T47D (cell line): ENCODE data around the gene OSBP2.

Experiments used
- DNase-seq, 2 experiments: peaks; one replicate each; pipeline versions ENCODE4 v3.0.0 to v3.0.0-alpha.2; 2011 to 2012; ENCODE audit warnings: low read depth in 1 of 2, low spot score in 1 of 2
- JUND ChIP-seq: IDR thresholded peaks from 2 replicates; pipeline ENCODE4 v1.6.1; 2012; ENCODE audit warnings: low read depth
- in situ Hi-C: cut with HindIII; loops from 2 replicates; pipeline ENCODE4 v1.10.0; 2016; ENCODE audit warnings: low sequenced_read_pairs, low pct_unique_long_range_greater_than_20kb

Gene OSBP2

GRCh38 chr22:30884211-30885000, 189.7 kb downstream of the OSBP2 start:
- no peak for DNase-seq
- in situ Hi-C loops = no loop called here
- no peak for TF ChIP-seq JUND

- in situ Hi-C loops = no loop called here
- no peak for DNase-seq
- no peak for TF ChIP-seq JUND
Observed at GRCh38 chr22:30885001-30885366, 190.3 kb downstream of the OSBP2 start.

DNA sequence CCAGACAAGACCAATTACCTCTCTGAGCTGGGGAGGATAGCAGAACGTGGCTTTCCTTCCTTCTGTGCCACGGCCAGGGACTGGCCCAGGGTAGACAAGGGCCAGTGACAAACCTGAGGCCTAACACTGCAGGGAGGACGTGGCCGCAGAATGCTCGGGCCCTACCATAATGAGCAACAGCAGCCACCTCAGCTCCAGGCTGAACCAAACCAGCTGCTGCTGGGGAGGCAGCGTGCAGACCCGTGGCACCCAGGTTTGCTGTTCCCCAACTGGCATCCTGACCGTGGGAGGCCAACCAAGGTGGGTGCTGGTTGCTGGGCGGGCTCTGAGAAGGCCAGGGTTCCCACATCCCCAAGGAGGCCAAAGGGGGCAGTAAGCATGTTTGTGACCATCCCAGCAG, 190.9 kb downstream of the OSBP2 start:
- no peak for TF ChIP-seq JUND
- in situ Hi-C loops = no loop called here

DNA sequence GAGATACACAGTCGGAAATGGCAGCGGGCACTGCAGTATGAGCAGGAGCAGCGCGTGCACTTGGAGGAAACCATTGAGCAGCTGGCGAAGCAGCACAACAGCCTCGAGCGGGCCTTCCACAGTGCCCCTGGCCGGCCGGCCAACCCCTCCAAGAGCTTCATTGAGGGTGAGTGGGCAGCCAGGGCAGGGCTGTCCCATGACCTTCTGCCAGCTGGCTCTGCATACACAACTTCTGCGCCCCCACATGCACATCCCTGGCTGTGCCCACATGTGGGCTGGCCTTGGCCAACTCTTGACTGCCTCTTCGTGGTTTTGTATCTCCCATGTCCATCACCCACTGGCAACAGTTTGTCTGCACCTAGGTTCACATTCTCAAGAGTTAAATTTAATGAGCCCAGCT, 192.8 kb downstream of the OSBP2 start:
- no peak for DNase-seq
- no peak for TF ChIP-seq JUND
- in situ Hi-C loops = no loop called here

More for the DNA sequence above, 190.9 kb downstream of the OSBP2 start:
- DNase-seq = no peak

DNA sequence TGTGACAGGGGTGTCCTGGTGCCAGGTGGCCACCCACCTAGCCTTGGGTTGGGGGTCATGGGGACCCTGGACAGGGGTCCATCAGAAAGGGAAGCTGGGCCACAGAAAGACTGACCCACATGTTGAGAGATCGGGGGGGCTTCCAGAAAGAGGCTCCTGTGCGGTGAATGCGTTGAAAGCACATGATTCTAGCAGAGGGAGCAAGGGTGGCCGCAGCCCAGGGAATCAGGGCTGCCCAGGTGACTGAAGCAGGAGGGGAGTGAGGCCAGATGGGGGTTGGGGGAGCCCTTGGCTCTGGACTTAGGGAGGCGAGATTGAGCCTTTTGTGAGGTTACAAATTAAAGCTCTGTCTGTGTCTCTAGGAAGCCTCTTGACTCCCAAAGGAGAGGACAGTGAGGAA, 193.2 kb downstream of the OSBP2 start:
- in situ Hi-C loops = no loop called here
- DNase-seq = no peak
- no peak for TF ChIP-seq JUND

GRCh38 chr22:30889268-30889995, 194.8 kb downstream of the OSBP2 start:
- DNase-seq = no peak
- in situ Hi-C loops = no loop called here
- TF ChIP-seq JUND = no peak

DNA sequence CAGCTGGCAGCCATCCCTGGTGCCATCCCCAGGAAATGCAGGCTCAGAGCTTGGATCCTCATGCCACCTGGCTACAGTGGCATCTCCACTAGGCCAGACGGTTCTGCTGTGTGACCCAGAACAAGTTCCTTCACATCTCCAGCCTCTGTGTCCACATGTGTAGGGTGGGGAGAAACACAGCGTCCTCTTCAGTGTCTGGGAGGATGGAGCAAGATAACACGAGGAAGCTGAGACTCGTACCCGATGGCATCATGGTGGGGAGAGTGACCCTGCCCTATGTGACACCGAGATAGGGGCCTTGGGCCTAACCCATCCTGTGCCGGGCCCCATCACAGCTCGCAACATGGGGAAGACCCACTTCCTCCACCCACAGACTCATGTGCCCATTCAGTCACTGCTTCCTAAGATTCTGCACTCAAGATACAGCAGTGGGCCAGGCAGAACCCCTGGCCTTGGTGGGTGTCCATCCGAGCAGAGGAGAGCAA, 195.4 kb downstream of the OSBP2 start:
- TF ChIP-seq JUND = no peak
- DNase-seq = no peak
- in situ Hi-C loops = no loop called here

DNA sequence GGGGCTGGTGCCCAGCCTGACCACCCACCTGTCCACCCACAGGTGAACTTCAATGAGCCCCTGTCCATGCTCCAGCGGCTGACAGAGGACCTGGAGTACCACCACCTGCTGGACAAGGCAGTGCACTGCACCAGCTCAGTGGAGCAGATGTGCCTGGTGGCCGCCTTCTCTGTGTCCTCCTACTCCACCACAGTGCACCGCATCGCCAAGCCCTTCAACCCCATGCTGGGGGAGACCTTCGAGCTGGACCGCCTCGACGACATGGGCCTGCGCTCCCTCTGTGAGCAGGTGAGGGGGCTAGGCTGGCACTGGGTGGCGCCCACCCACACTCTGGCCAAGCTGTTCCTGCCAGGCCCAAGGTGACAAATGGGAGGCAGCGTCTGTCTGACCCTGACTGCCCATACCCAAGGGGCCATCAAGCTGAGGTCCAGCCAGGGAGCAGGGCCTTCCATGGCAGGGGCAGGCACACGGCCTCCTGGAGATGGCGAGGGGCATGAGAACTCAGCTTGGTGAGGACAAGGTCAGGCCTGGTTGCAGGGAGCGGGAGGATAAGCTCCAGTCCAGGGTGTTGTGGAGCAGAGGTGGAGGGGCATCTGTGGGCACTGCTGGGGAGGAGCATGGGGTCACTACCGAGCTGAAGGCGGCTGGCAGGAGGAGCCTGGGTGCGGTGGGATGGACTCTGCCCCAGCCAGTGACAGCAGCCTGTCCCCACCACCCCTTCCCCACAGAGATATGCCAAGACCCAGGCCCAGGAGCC, 196.2 kb downstream of the OSBP2 start:
- in situ Hi-C loops = no loop called here
- peak; percentile 39 to 41 for DNase-seq
- no peak for TF ChIP-seq JUND

DNA sequence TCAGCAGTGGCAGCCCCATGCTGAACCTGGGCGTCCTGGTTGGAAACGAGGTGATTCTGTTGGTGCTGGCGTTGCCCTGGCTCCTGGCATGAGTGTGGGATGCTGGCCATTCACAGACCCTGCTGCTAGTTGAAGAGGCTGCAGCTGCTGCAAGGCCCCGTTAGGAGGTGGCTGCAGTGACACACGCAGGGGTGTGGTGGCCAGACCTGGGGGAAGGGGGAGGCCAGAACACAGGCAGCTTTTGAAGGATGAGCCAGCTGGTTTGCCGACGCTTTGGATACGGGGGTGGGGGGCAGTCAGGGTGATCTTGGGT, 196.7 kb downstream of the OSBP2 start:
- in situ Hi-C loops = no loop called here
- no peak for DNase-seq
- no peak for TF ChIP-seq JUND

DNA sequence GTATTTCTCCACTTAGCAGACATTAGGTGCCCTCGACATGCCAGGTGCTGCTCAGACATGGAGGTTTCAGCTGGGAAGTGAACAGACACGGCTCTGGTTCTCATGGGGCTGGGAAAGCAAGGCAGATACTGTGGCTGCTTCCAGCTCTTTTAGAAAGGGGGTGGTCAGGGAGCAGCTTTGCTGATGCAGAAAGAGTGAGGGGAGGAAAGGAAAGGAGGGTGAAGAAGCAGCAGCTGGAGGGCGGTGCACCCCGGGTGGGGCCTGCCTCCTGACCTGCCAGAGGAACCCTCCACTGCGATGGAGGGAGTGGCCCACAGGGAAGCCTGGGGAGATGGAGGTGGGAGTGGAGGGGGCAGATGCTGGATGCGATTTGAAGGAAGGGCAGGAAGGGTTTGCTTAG, 197.1 kb downstream of the OSBP2 start:
- no peak for DNase-seq
- in situ Hi-C loops = no loop called here
- no peak for TF ChIP-seq JUND

GRCh38 chr22:30892286-30892685, 197.6 kb downstream of the OSBP2 start:
- in situ Hi-C loops = no loop called here
- no peak for DNase-seq
- TF ChIP-seq JUND = no peak

- TF ChIP-seq JUND = no peak
- in situ Hi-C loops = no loop called here
- DNase-seq = no peak
Observed at GRCh38 chr22:30892731-30893221, 198.1 kb downstream of the OSBP2 start.
